Subcutaneous adipose tissue (tissue), 4 donors: Measurements from ENCODE around the gene MAPRE2. TPM values are rescaled to one million over a fixed set of nuclear protein-coding genes. Genes with fewer than 3 reads are reported as not detected.

Experiments
- total RNA-seq, 4 donors: library from RNA; depleted of rRNA; stranded (reverse); fragments of >200 nt; gene quantifications; one replicate each; pipeline ENCODE4 v1.1.0, GENCODE V29; 2016
- TF ChIP-seq, protein P1 (sequence below): fragments of 450-650 bp; IDR thresholded peaks from one replicate; pipeline ENCODE4 v1.5.1; 2016; ENCODE audit warnings: low read depth, mild to moderate bottlenecking, control low read depth, antibody characterized with exemption, moderate library complexity

Gene MAPRE2
- total RNA-seq, 4 donors from 2014 or later = 11.9 to 27.6 (median 21.2) TPM

DNA sequence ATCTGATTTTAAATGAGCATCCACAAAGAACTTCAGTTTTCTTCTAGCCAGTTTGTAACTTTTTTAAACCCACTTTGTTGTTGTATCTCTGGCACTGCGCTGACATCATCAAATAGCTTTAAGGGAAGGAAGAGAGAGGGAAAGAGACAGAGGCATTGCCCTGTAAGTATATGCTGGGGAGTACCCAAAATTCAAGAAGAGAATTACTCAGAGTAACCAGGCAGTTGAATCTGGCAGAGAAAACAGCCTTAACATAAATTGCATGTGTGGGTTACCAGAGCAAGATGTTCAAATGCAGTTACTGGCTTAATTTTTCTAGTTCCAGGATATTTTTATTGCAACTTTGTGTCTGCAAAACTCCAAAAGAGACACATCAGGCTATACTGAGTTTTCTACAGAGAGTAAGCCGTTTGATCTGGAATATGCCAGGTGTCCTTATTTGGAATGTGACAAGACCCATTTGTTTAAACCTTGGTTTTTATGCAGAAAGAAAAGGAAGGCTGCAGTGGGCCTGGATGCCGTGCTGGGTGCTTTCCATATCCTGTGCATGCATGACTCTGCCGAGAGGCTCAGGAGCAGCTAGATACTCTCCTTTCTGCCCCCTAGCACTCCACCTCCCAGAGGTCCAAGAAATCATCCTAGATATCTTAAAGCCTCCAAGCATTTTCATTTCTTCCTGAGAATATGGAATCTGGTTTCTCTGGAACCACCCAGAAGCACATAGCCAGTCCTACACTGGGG, 93.7 kb downstream of the MAPRE2 start:
- TF ChIP-seq, protein P1, sequence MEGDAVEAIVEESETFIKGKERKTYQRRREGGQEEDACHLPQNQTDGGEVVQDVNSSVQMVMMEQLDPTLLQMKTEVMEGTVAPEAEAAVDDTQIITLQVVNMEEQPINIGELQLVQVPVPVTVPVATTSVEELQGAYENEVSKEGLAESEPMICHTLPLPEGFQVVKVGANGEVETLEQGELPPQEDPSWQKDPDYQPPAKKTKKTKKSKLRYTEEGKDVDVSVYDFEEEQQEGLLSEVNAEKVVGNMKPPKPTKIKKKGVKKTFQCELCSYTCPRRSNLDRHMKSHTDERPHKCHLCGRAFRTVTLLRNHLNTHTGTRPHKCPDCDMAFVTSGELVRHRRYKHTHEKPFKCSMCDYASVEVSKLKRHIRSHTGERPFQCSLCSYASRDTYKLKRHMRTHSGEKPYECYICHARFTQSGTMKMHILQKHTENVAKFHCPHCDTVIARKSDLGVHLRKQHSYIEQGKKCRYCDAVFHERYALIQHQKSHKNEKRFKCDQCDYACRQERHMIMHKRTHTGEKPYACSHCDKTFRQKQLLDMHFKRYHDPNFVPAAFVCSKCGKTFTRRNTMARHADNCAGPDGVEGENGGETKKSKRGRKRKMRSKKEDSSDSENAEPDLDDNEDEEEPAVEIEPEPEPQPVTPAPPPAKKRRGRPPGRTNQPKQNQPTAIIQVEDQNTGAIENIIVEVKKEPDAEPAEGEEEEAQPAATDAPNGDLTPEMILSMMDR = no peak

DNA sequence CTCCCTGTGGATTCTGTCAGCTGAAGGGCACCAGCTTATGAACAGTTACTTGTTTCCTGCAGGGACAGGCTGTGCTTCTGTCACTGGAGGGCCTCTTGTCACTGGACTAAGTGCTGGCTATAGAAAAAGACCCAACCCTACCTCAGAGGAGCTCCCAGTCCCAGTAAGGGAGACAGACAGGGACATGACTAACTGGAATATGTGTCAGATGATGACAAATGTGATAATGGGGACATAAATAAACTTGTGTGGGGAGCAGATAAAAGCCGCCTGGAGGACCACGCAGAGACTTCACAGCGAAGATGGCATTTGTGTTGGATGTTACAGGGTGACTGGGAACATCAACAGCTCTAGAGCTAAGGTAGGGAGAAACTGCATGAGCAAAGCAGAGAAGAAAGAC, 95.0 kb downstream of the MAPRE2 start:
- TF ChIP-seq, protein P1 = no peak

DNA sequence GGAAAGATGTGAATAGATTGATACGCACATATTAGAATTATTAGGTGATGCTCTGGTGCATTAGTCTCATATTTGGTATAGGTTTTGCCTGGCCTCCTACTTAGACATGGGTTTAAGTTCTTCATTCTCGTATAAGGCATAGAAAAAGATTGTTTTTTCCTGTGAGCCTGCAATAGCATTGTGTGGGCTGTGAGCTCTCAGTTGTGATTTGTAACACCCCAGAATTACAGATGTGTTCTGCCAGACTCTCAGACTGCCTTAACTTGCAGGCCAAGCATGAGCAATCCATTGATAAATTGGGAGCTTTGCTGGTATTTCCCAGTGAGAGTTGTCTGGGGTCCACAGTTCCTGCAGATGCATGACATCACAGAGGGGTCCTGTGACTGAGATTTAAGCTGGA, 95.7 kb downstream of the MAPRE2 start:
- TF ChIP-seq, protein P1 = no peak

DNA sequence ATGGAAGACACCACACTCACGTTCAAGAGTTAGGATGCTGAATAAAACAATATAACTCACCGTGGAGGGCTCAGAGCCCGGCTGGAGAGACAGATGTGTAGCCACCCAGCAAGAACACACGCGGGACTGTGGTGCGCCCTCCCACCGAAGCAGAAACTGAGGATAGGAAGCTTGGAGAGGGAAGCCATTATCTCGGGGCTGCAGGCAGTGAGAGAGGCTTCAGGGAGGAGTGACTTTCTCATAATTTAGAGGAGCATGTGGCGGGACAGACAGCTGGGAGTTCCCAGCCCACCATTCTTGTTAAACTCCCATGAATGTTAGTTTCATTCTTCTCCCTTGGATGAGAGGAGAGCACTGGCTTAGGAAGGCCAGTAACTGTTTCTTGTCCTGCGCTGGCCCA, 96.4 kb downstream of the MAPRE2 start:
- TF ChIP-seq, protein P1 = no peak

DNA sequence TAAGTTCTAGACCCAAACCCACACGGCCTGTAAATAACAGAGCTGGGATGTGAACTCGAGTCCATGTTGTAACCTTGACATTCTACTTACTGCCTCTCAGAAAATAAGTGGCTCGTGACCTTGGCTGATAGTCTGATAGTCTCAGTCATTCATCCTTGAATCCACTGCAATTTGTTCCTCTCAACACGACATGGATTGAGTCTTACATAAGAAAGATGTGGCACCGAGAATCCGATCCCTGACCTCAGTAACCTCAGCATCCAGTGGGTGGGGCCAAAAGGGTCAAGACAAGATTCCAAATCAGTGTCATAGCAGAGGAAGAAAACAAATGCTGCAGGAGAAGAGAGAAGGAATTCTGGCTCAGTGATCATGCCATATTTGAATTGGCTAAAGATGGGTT, 97.6 kb downstream of the MAPRE2 start:
- TF ChIP-seq, protein P1 = no peak

DNA sequence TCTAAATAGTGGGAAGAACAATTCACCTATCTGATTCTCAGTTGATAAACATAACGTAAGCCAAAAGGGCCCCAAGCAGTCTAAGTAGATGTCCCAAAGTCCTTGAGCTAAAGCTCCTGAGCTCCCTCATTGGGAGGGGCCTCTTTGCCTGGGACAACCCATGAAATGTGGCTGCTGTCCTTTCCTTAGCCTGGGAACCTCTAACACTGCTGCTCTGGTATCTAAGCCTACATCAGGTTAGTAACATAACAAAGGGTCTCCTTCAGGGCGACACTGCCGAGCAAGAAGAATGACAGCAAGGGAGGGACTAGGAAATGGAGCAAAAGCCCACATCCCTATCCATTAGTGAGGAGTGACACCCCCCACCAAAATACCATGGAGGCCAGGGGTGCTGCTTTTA, 98.3 kb downstream of the MAPRE2 start:
- TF ChIP-seq, protein P1 = no peak

DNA sequence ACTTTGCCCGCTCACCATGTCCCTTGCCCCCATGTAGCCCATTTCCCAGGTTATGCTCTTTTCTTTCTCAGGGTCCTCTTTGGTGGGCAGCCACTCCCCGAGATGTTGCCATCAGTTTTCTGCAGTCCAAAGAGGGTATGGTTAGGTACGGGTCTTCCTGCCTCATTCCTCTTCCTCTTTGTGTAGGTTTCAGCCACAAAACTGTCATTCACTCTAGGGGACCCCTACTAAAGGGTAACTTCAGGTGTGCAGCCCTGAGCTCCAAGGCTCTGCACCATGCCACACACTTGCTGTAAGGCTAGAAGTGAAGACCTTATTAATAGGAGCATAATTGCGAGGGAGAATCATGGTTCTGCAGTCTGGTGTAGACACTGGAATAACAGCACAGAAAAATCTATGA, 99.9 kb downstream of the MAPRE2 start:
- TF ChIP-seq, protein P1 = no peak
